Subcutaneous abdominal adipose tissue (tissue), 5 donors: ENCODE measurements around the gene ABHD4.
A peak's percentile ranks its signal among the peaks of the same experiment; 100 is the strongest.
"Not testable (repeated sequence)": the region's sequence is repeated elsewhere in the genome, so short reads cannot be mapped to it uniquely, and the experiment has no call there.

Source experiments
- H3K27ac ChIP-seq: one replicate; pipeline ENCODE4 v1.7.0; 2013; ENCODE audit warnings: low read depth, mild to moderate bottlenecking, inconsistent platforms, low read length, moderate library complexity
- H3K27me3 ChIP-seq, 5 donors: one replicate each; pipeline ENCODE4 v1.7.0; 2013; ENCODE audit warnings: low read length in 5 of 5, inconsistent platforms in 1 of 5; ENCODE audit not compliant: control insufficient read depth in 5 of 5, insufficient read depth in 4 of 5
- H3K36me3 ChIP-seq, 5 donors: one replicate each; pipeline ENCODE4 v1.7.0; 2013; ENCODE audit warnings: low read length in 5 of 5; ENCODE audit not compliant: control insufficient read depth in 5 of 5, insufficient read depth in 5 of 5
- H3K4me1 ChIP-seq, 5 donors: one replicate each; pipeline ENCODE4 v1.7.0; 2013; ENCODE audit warnings: low read length in 5 of 5, mild to moderate bottlenecking in 3 of 5, moderate library complexity in 1 of 5; ENCODE audit not compliant: control insufficient read depth in 5 of 5, insufficient read depth in 5 of 5
- H3K4me3 ChIP-seq, 5 donors: one replicate each; pipeline ENCODE4 v1.7.0; 2013; ENCODE audit warnings: low read length in 5 of 5, low read depth in 1 of 5
- H3K9ac ChIP-seq, 5 donors: one replicate each; pipeline ENCODE4 v1.7.0; 2013; ENCODE audit warnings: low read length in 5 of 5, mild to moderate bottlenecking in 4 of 5, moderate library complexity in 3 of 5
- H3K9me3 ChIP-seq, 5 donors: one replicate each; pipeline ENCODE4 v1.7.0; 2013; ENCODE audit warnings: low read length in 5 of 5; ENCODE audit not compliant: control insufficient read depth in 5 of 5
- donor health status: healthy.
- donor health status: healthy.
- donor health status: healthy.
- donor health status: healthy.
- donor health status: healthy.

ABHD4 gene

GRCh38 chr14:22561366-22561660 lies 36.8 kb upstream of the ABHD4 start:
- no peak overlapping the region for H3K27ac ChIP-seq
- H3K4me3 ChIP-seq, result no peak overlapping the region
- H3K4me1 ChIP-seq, result peaks cover 2 to 36% (median 21%) of the 10 kb centered on the region in 5 donors
- peaks cover 10 to 33% (median 23%) of the 10 kb centered on the region in 5 donors for H3K36me3 ChIP-seq
- no peak overlapping the region for H3K9ac ChIP-seq
- no peaks in the 10 kb centered on the region for H3K9me3 ChIP-seq
- no peaks in the 10 kb centered on the region for H3K27me3 ChIP-seq

GRCh38 chr14:22561661-22562579 lies 36.2 kb upstream of the ABHD4 start:
- H3K9me3 ChIP-seq, result no peaks in the 10 kb centered on the region

GRCh38 chr14:22563987-22564386 lies 34.1 kb upstream of the ABHD4 start:
- H3K9me3 ChIP-seq, result no peaks in the 10 kb centered on the region
- H3K27ac ChIP-seq, result no peak overlapping the region
- H3K4me3 ChIP-seq, result no peak overlapping the region
- H3K9ac ChIP-seq, result no peak overlapping the region
- H3K36me3 ChIP-seq, result peaks cover 12 to 45% (median 28%) of the 10 kb centered on the region in 5 donors
- H3K27me3 ChIP-seq, result no peaks in the 10 kb centered on the region
- peaks cover 2 to 9% (median 8%) of the 10 kb centered on the region in 5 donors for H3K4me1 ChIP-seq

More at GRCh38 chr14:22561661-22562579, 36.2 kb upstream of the ABHD4 start:
- peaks cover 2 to 30% (median 15%) of the 10 kb centered on the region in 5 donors for H3K4me1 ChIP-seq
- no peak overlapping the region for H3K4me3 ChIP-seq
- H3K36me3 ChIP-seq, result peaks cover 10 to 33% (median 23%) of the 10 kb centered on the region in 5 donors
- H3K9ac ChIP-seq, result no peak overlapping the region
- H3K27ac ChIP-seq, result no peak overlapping the region
- H3K27me3 ChIP-seq, result no peaks in the 10 kb centered on the region

GRCh38 chr14:22564463-22564862 lies 33.6 kb upstream of the ABHD4 start:
- H3K27me3 ChIP-seq, result no peaks in the 10 kb centered on the region
- no peaks in the 10 kb centered on the region for H3K9me3 ChIP-seq
- H3K4me3 ChIP-seq, result no peak overlapping the region
- no peak overlapping the region for H3K27ac ChIP-seq
- no peak overlapping the region for H3K9ac ChIP-seq
- peaks cover under 1 to 5% (median 4%) of the 10 kb centered on the region in 5 donors for H3K4me1 ChIP-seq
- peaks cover 12 to 47% (median 30%) of the 10 kb centered on the region in 5 donors for H3K36me3 ChIP-seq

- peaks cover 0 to 9% (median 1%) of the 10 kb centered on the region in 5 donors for H3K4me1 ChIP-seq
- no peaks in the 10 kb centered on the region for H3K27me3 ChIP-seq
- H3K36me3 ChIP-seq, result peaks cover 12 to 48% (median 31%) of the 10 kb centered on the region in 5 donors
- no peak overlapping the region for H3K27ac ChIP-seq
- H3K4me3 ChIP-seq, result no peak overlapping the region
- H3K9ac ChIP-seq, result no peak overlapping the region
- no peaks in the 10 kb centered on the region for H3K9me3 ChIP-seq
Measured at GRCh38 chr14:22565391-22565945, 32.6 kb upstream of the ABHD4 start.

DNA sequence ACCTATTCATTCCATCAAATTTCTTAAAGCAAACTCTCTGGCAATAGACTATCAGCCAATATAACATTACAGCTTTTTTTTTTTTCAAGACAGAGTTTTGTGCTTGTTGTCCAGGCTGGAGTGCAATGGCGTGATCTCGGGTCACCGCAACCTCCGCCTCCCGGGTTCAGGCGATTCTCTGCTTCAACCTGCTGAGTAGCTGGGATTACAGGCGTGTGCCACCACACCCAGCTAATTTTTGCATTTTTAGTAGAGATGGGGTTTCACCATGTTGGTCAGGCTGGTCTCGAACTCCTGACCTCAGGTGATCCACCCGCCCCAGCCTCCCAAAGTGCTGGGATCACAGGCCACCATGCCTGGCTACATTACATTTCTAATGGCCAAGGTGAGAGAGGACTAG lies 31.8 kb upstream of the ABHD4 start:
- H3K4me1 ChIP-seq, result peaks cover 0 to 12% (median 7%) of the 10 kb centered on the region in 5 donors
- not testable (repeated sequence) for H3K27ac ChIP-seq

DNA sequence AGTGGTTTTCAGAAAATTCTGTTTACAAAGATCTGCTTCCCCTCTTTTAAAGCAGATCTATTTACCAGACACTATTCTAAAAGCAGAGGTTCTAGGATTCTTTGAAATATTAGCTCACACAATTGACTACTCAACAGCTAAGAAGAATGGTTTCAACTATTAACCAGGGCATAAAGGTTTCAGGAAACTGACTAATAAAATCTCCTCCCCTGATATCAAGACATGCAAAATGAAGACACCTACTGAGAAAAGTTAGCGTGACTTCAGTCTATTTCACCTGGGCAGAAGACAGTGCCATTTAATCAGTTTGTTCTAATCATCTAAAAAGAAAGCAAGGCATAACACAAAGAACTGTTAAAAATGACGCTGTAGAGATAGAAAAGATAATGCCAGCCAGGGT lies 31.3 kb upstream of the ABHD4 start:
- Histone ChIP-seq H3K9ac (peak overlapping the region in 1 of 5 donors; percentile 20), H3K9me3 (no peaks in the 10 kb centered on the region), H3K4me3 (no peak overlapping the region), H3K27ac (no peak overlapping the region), H3K36me3 (peaks cover 12 to 49% (median 32%) of the 10 kb centered on the region in 5 donors), H3K27me3 (no peaks in the 10 kb centered on the region), H3K4me1 (peaks cover 0 to 8% (median 7%) of the 10 kb centered on the region in 5 donors)

More for the DNA sequence above, 31.8 kb upstream of the ABHD4 start:
- not testable (repeated sequence) for H3K27me3 ChIP-seq, H3K9me3 ChIP-seq, H3K4me3 ChIP-seq, H3K9ac ChIP-seq
- peaks cover 12 to 48% (median 31%) of the 10 kb centered on the region in 5 donors for H3K36me3 ChIP-seq

GRCh38 chr14:22567437-22567836 lies 30.7 kb upstream of the ABHD4 start:
- H3K9ac ChIP-seq, result peak overlapping the region in 1 of 5 donors; percentile 7
- H3K4me3 ChIP-seq, result no peak overlapping the region
- H3K4me1 ChIP-seq, result peaks cover 0 to 13% (median 7%) of the 10 kb centered on the region in 5 donors
- H3K27ac ChIP-seq, result no peak overlapping the region
- no peaks in the 10 kb centered on the region for H3K27me3 ChIP-seq
- peaks cover 17 to 52% (median 35%) of the 10 kb centered on the region in 5 donors for H3K36me3 ChIP-seq
- no peaks in the 10 kb centered on the region for H3K9me3 ChIP-seq

- Histone ChIP-seq H3K4me1 (peaks cover 0 to 19% (median 7%) of the 10 kb centered on the region in 5 donors), H3K27me3 (no peaks in the 10 kb centered on the region), H3K36me3 (peaks cover 26 to 54% (median 37%) of the 10 kb centered on the region in 5 donors), H3K9ac (no peak overlapping the region), H3K9me3 (no peaks in the 10 kb centered on the region), H3K27ac (no peak overlapping the region), H3K4me3 (no peak overlapping the region)
Measured at GRCh38 chr14:22569106-22569736, 28.9 kb upstream of the ABHD4 start.

DNA sequence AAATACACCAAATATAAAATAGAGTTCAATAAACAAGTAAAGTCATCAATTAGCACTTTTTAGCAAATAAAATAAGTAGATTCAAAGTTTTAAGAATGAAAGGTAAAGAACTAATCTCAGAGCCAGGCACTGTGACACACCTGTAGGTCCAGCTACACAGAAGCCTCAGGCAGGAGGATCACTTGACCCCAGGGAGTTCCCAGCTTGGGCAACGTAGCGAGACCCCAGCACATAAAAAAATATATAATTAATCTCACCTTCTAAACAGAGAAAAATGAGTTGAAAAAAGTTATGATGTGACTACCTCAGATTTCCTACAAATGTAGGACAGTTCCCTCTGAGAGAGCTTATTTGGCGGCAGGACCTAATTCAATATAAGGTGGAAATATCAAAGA lies 28.4 kb upstream of the ABHD4 start:
- Histone ChIP-seq H3K9me3 (no peaks in the 10 kb centered on the region), H3K36me3 (peaks cover 22 to 53% (median 35%) of the 10 kb centered on the region in 5 donors), H3K27me3 (no peaks in the 10 kb centered on the region), H3K9ac (no peak overlapping the region), H3K27ac (no peak overlapping the region), H3K4me1 (peaks cover 0 to 19% (median 7%) of the 10 kb centered on the region in 5 donors), H3K4me3 (no peak overlapping the region)
